SKM-1 treated with dmso at 0.1 percent for 144 hours (cell line): ENCODE data around the gene ZNF30.
"Not testable (repeated sequence)": the region's sequence is repeated elsewhere in the genome, so short reads cannot be mapped to it uniquely, and the experiment has no call there.

ENCODE experiments used
- DNase-seq: peaks from one replicate; lab custom pipeline; 2025; ENCODE audit not compliant: unreplicated experiment; lab: John Stamatoyannopoulos, UW

ZNF30 gene

GRCh38 chr19:34926685-34927375 lies at the start of gene ZNF30:
Gene ZNF30, plus strand, starts transcription at chr19:34926903. Its CDS starts 3,045 bp downstream, at chr19:34929948.
- DNase-seq = peak; percentile 62

GRCh38 chr19:34879563-34879962 lies 47.1 kb upstream of the ZNF30 start:
- no peak for DNase-seq

GRCh38 chr19:34880034-34880433 lies 46.7 kb upstream of the ZNF30 start:
- DNase-seq = no peak

GRCh38 chr19:34881982-34882381 lies 44.7 kb upstream of the ZNF30 start:
- DNase-seq = no peak

GRCh38 chr19:34888091-34888490 lies 38.6 kb upstream of the ZNF30 start:
- DNase-seq = no peak

- no peak for DNase-seq
Measured at GRCh38 chr19:34900245-34900644, 26.5 kb upstream of the ZNF30 start.

- DNase-seq = no peak
Measured at GRCh38 chr19:34904664-34905527, 21.8 kb upstream of the ZNF30 start.

GRCh38 chr19:34910770-34911169 lies 15.9 kb upstream of the ZNF30 start:
- no peak for DNase-seq

GRCh38 chr19:34917144-34917543 lies 9.6 kb upstream of the ZNF30 start:
- not testable (repeated sequence) for DNase-seq

- DNase-seq = no peak
Measured at GRCh38 chr19:34918190-34918589, 8.5 kb upstream of the ZNF30 start.

- not testable (repeated sequence) for DNase-seq
Measured at GRCh38 chr19:34920090-34920786, 6.5 kb upstream of the ZNF30 start.

- no peak for DNase-seq
Measured at GRCh38 chr19:34925278-34925855, 1.3 kb upstream of the ZNF30 start.

- no peak for DNase-seq
Measured at GRCh38 chr19:34926361-34926684, 380 bp upstream of the ZNF30 start.

- no peak for DNase-seq
Measured at GRCh38 chr19:34932494-34932893, 5.8 kb downstream of the ZNF30 start.

GRCh38 chr19:34936184-34936583 lies 9.5 kb downstream of the ZNF30 start:
- DNase-seq = no peak

GRCh38 chr19:34938886-34939285 lies 12.2 kb downstream of the ZNF30 start:
- no peak for DNase-seq

GRCh38 chr19:34943861-34944573 lies 17.3 kb downstream of the ZNF30 start:
- no peak for DNase-seq

- DNase-seq = no peak
Measured at GRCh38 chr19:34953092-34953491, 26.4 kb downstream of the ZNF30 start.

GRCh38 chr19:34957830-34958751 lies 31.4 kb downstream of the ZNF30 start:
- no peak for DNase-seq

- no peak for DNase-seq
Measured at GRCh38 chr19:34959021-34959420, 32.3 kb downstream of the ZNF30 start.
